Mesendoderm (in vitro differentiated cells): Measurements from ENCODE around the gene PHF21A.

Experiments used
- DNase-seq: peaks from one replicate; pipeline ENCODE4 v3.0.0; 2013
- H2AK5ac ChIP-seq: 2 replicates; pipeline ENCODE4 v1.6.1; 2013; ENCODE audit warnings: low read length, inconsistent platforms
- H2BK120ac ChIP-seq: 2 replicates; pipeline ENCODE4 v1.6.1; 2013; ENCODE audit warnings: low read depth, mild to moderate bottlenecking, low read length, moderate library complexity, mixed read lengths
- H2BK15ac ChIP-seq: replicated peaks from 2 replicates; pipeline ENCODE4 v1.6.1; 2013; ENCODE audit warnings: low read depth, mild to moderate bottlenecking, moderate library complexity
- H2BK5ac ChIP-seq: 2 replicates; pipeline ENCODE4 v1.6.1; 2013; ENCODE audit warnings: low read length, inconsistent platforms
- H3K18ac ChIP-seq: 2 replicates; pipeline ENCODE4 v1.6.1; 2013; ENCODE audit warnings: mild to moderate bottlenecking, low read length, mixed read lengths
- H3K23ac ChIP-seq: one replicate; pipeline ENCODE4 v1.6.1; 2013; ENCODE audit warnings: low read length
- H3K27ac ChIP-seq: 2 replicates; pipeline ENCODE4 v1.5.1; 2013; ENCODE audit warnings: low read depth, mild to moderate bottlenecking, inconsistent platforms, low read length, moderate library complexity
- H3K27me3 ChIP-seq: 2 replicates; pipeline ENCODE4 v1.6.1; 2013; ENCODE audit warnings: low read length, control low read depth, mild to moderate bottlenecking, inconsistent platforms; ENCODE audit not compliant: insufficient read depth, poor library complexity
- H3K36me3 ChIP-seq: 2 replicates; pipeline ENCODE4 v1.6.1; 2013; ENCODE audit warnings: low read length, inconsistent platforms; ENCODE audit not compliant: control insufficient read depth, insufficient read depth
- H3K4ac ChIP-seq: one replicate; pipeline ENCODE4 v1.6.1; 2013; ENCODE audit warnings: low read depth, mild to moderate bottlenecking, low read length, moderate library complexity
- H3K4me1 ChIP-seq: 2 replicates; pipeline ENCODE4 v1.6.1; 2013; ENCODE audit warnings: low read depth, low read length, inconsistent platforms; ENCODE audit not compliant: control insufficient read depth
- H3K4me2 ChIP-seq: 2 replicates; pipeline ENCODE4 v1.6.1; 2013; ENCODE audit warnings: low read length
- H3K4me3 ChIP-seq: 2 replicates; pipeline ENCODE4 v1.5.1; 2013; ENCODE audit warnings: mild to moderate bottlenecking, low read length
- H3K56ac ChIP-seq: one replicate; pipeline ENCODE4 v1.6.1; 2013; ENCODE audit warnings: low read length
- H3K79me1 ChIP-seq: 2 replicates; pipeline ENCODE4 v1.6.1; 2013; ENCODE audit warnings: low read length, inconsistent platforms
- H3K79me2 ChIP-seq: 2 replicates; pipeline ENCODE4 v1.6.1; 2013; ENCODE audit warnings: mild to moderate bottlenecking, low read length; ENCODE audit not compliant: control insufficient read depth, insufficient read depth
- H3K9ac ChIP-seq: 2 replicates; pipeline ENCODE4 v1.6.1; 2013; ENCODE audit warnings: low read length, inconsistent platforms
- H4K5ac ChIP-seq: one replicate; pipeline ENCODE4 v1.6.1; 2013; ENCODE audit warnings: low read length
- H4K8ac ChIP-seq: one replicate; pipeline ENCODE4 v1.6.1; 2013; ENCODE audit warnings: low read depth, mild to moderate bottlenecking, control low read depth, low read length, moderate library complexity
- whole genome bisulfite sequencing: extraction: QIAGEN DNeasy Blood & Tissue Kit; methylation state at CpG from one replicate; pipeline ENCODE4 v1.1.7; 2013; ENCODE audit warnings: low lambda C conversion rate, missing lambda C conversion rate; ENCODE audit not compliant: insufficient coverage; ENCODE audit errors: extremely low coverage; 5-methylcytosine and 5-hydroxymethylcytosine counted together

PHF21A gene

DNA sequence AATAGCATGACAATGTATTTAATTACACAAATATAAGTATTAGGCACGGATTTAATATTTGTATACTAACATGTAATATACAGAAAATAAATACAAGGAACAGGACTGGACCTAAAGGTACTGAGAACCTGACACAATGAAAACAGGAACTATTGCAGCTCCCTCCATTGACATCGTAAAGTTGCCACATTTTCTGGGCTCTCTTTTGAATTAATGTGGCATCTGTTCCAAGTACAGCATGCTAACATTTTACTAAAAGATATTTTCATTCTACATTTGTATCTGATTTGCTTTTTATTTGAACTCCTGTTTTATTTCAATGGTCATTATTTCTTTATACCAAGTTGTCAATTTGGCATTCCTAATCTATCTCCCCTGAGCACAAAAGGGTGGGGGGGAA is 15.3 kb downstream of the PHF21A start:
- Histone ChIP-seq H3K56ac (no peak overlapping the region), H3K4me2 (no peak overlapping the region), H3K79me1 (no peaks in the 10 kb centered on the region), H3K27ac (no peak overlapping the region), H4K8ac (no peak overlapping the region), H2BK5ac (no peak overlapping the region), H2AK5ac (no peak overlapping the region), H2BK120ac (no peak overlapping the region), H2BK15ac (no peak overlapping the region), H3K79me2 (no peaks in the 10 kb centered on the region), H3K4me1 (no peaks in the 10 kb centered on the region), H3K18ac (no peak overlapping the region), H3K27me3 (no peaks in the 10 kb centered on the region), H3K23ac (no peak overlapping the region), H3K9ac (no peak overlapping the region), H3K36me3 (no peaks in the 10 kb centered on the region), H3K4ac (no peak overlapping the region), H3K4me3 (no peak overlapping the region), H4K5ac (no peak overlapping the region)
- WGBS: no CpG with 5 or more reads among the region's 2 CpGs
- no peak for DNase-seq

DNA sequence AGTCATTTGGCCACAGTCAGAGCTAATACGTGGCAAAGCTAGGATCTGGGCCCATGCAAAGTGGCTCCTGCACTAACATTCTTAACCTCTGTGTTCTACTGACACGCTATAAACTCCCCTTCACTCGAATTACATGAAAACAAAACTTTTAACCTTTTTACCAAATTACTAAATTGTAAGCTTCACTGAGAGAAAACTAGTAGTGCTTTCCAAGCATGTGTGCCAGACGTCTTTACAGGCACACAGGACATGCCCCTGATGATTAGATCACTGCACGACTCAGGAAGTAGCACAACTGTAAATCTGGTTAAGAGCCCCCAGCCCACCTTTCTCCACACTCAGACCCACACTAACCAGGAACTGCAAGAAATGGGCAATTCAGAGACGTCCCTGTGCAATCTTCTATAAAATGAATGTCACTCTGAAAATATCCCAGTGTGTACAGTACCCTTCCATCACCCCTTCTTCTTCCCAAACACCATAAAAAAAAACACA is 16.1 kb downstream of the PHF21A start:
- no peaks in the 10 kb centered on the region for H3K79me1 ChIP-seq
- DNase-seq: peak; percentile 23
- H3K4me1 ChIP-seq: no peaks in the 10 kb centered on the region
- no peaks in the 10 kb centered on the region for H3K27me3 ChIP-seq
- no peak overlapping the region for H3K27ac ChIP-seq
- H2BK5ac ChIP-seq: no peak overlapping the region
- H2AK5ac ChIP-seq: no peak overlapping the region
- H3K23ac ChIP-seq: no peak overlapping the region
- no peak overlapping the region for H3K4ac ChIP-seq
- H4K5ac ChIP-seq: no peak overlapping the region
- no peak overlapping the region for H3K4me3 ChIP-seq
- H2BK120ac ChIP-seq: no peak overlapping the region
- H3K56ac ChIP-seq: no peak overlapping the region
- no peak overlapping the region for H2BK15ac ChIP-seq
- H3K36me3 ChIP-seq: no peaks in the 10 kb centered on the region
- H3K18ac ChIP-seq: no peak overlapping the region
- no peak overlapping the region for H3K4me2 ChIP-seq
- H3K79me2 ChIP-seq: no peaks in the 10 kb centered on the region
- 100% methylated on average over 2 of the region's 6 CpGs for WGBS
- no peak overlapping the region for H3K9ac ChIP-seq
- H4K8ac ChIP-seq: no peak overlapping the region

GRCh38 chr11:46102843-46103242 is 18.4 kb downstream of the PHF21A start:
- no peaks in the 10 kb centered on the region for H3K4me1 ChIP-seq
- no peaks in the 10 kb centered on the region for H3K79me2 ChIP-seq
- H3K36me3 ChIP-seq: no peaks in the 10 kb centered on the region
- no peak overlapping the region for H2BK5ac ChIP-seq
- no peak overlapping the region for H4K5ac ChIP-seq
- H3K4me2 ChIP-seq: no peak overlapping the region
- no peak overlapping the region for H3K23ac ChIP-seq
- H3K27me3 ChIP-seq: no peaks in the 10 kb centered on the region
- no peak overlapping the region for H3K4me3 ChIP-seq
- no peak overlapping the region for H3K27ac ChIP-seq
- no peak overlapping the region for H3K56ac ChIP-seq
- DNase-seq: peak; percentile 16
- H4K8ac ChIP-seq: no peak overlapping the region
- H2BK120ac ChIP-seq: no peak overlapping the region
- no peak overlapping the region for H2AK5ac ChIP-seq
- no peak overlapping the region for H3K4ac ChIP-seq
- H3K9ac ChIP-seq: no peak overlapping the region
- H3K18ac ChIP-seq: no peak overlapping the region
- 100% methylated on average over 1 of the region's 6 CpGs for WGBS
- no peaks in the 10 kb centered on the region for H3K79me1 ChIP-seq
- H2BK15ac ChIP-seq: no peak overlapping the region

- no peak overlapping the region for H3K56ac ChIP-seq
- WGBS: no CpG with 5 or more reads among the region's 3 CpGs
- H3K4ac ChIP-seq: no peak overlapping the region
- no peak overlapping the region for H4K5ac ChIP-seq
- no peak overlapping the region for H2BK5ac ChIP-seq
- no peak overlapping the region for H2AK5ac ChIP-seq
- no peak overlapping the region for H3K4me2 ChIP-seq
- H3K18ac ChIP-seq: no peak overlapping the region
- no peak for DNase-seq
- H3K36me3 ChIP-seq: no peaks in the 10 kb centered on the region
- no peak overlapping the region for H2BK15ac ChIP-seq
- no peak overlapping the region for H3K4me3 ChIP-seq
- H3K79me2 ChIP-seq: peaks cover 2% of the 10 kb centered on the region
- H3K79me1 ChIP-seq: peaks cover 4% of the 10 kb centered on the region
- no peak overlapping the region for H3K9ac ChIP-seq
- H3K27me3 ChIP-seq: no peaks in the 10 kb centered on the region
- no peak overlapping the region for H2BK120ac ChIP-seq
- no peak overlapping the region for H4K8ac ChIP-seq
- no peak overlapping the region for H3K23ac ChIP-seq
- no peak overlapping the region for H3K27ac ChIP-seq
- H3K4me1 ChIP-seq: no peaks in the 10 kb centered on the region
Measured at GRCh38 chr11:46100670-46101069, 20.6 kb downstream of the PHF21A start.

DNA sequence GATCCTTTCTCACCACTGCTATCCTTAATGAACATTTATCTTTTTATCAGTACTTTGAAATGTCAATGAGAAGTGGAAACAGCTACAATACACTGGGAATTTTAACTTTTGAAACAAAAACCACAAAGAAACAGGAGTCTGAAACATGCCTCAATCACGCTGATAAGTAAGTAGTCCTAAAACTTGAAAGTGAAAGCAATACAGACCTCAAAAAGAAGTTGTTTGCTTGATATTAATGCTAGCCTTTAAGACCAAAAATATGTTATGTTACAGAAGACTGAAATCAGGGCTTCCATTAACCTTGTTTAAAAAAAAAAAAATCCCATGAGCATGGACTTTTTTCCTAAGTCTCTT is 21.3 kb downstream of the PHF21A start:
- WGBS: no CpG with 5 or more reads among the region's 1 CpG
- Histone ChIP-seq H4K8ac (no peak overlapping the region), H4K5ac (no peak overlapping the region), H3K23ac (no peak overlapping the region), H2BK120ac (no peak overlapping the region), H3K9ac (no peak overlapping the region), H3K56ac (no peak overlapping the region), H2BK15ac (no peak overlapping the region), H2BK5ac (no peak overlapping the region), H3K4me3 (no peak overlapping the region), H3K79me1 (peaks cover 4% of the 10 kb centered on the region), H3K27ac (no peak overlapping the region), H3K18ac (no peak overlapping the region), H3K27me3 (no peaks in the 10 kb centered on the region), H3K79me2 (peaks cover 2% of the 10 kb centered on the region), H2AK5ac (no peak overlapping the region), H3K4me1 (no peaks in the 10 kb centered on the region), H3K36me3 (no peaks in the 10 kb centered on the region), H3K4ac (no peak overlapping the region), H3K4me2 (no peak overlapping the region)
- DNase-seq: no peak

- Histone ChIP-seq H3K23ac (no peak overlapping the region), H3K4me2 (no peak overlapping the region), H3K9ac (no peak overlapping the region), H3K4me3 (no peak overlapping the region), H3K18ac (no peak overlapping the region), H3K27ac (no peak overlapping the region), H4K8ac (no peak overlapping the region), H4K5ac (no peak overlapping the region), H2AK5ac (no peak overlapping the region), H3K79me1 (no peaks in the 10 kb centered on the region), H2BK15ac (no peak overlapping the region), H3K36me3 (no peaks in the 10 kb centered on the region), H3K56ac (no peak overlapping the region), H3K4me1 (no peaks in the 10 kb centered on the region), H3K4ac (no peak overlapping the region), H2BK5ac (no peak overlapping the region), H2BK120ac (no peak overlapping the region), H3K27me3 (no peaks in the 10 kb centered on the region), H3K79me2 (no peaks in the 10 kb centered on the region)
- DNase-seq: no peak
- WGBS: no CpG with 5 or more reads among the region's 1 CpG
Measured at GRCh38 chr11:46090375-46090774, 30.9 kb downstream of the PHF21A start.
